ENCODE measurements around the gene TKT. TPM values are rescaled to one million over a fixed set of nuclear protein-coding genes. Genes with fewer than 3 reads are reported as not detected.

The TKT gene
- total and polyA plus RNA-seq, 2 of the 4 experiments (the other 2 are of a cell fraction), result 280 to 349 TPM

DNA sequence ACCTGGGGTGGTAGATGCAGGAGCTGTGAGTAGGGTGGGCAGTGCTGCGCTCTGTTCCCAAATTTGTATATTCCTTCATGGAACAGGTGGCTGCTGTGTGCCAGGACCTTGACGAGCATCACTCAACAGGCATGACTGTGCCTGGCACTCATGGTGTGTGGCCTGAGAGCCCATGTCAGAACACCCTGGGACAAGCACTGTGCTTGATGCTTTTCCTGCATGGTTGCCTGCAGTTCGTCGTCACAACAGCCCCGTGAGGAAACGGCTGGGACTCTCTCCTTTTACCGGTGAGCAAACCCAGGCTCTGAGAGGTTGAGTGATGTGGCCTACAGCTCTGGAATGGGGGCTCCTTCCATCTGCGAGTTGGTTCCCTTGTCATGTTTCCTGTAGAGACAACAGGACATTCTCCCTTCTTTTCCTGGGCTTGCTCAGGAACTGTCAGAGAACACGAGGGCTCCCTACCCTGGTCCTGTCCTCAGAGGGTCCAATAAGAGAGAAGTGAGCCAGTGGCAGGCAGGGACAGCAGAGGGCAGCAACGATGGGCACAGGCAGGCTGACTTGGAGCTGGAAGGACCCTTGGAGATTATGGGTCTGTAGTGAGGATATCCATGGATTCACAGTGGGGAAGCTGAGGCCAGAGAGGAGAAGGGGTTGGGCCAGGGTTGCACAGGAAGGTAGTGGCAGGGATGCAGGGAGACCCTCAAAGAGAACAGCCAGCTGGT is 57.4 kb downstream of the TKT start:
- Histone ChIP-seq H3K18ac (ENCODE audit: low read depth, low read length) (no peak overlapping the region), H3K4ac (ENCODE audit: low read depth, low read length) (no peak overlapping the region), H3K27ac (ENCODE audit: insufficient read depth, low read length) (no peak overlapping the region), H3K4me1 (ENCODE audit: control insufficient read depth, insufficient read depth, low read length) (peaks cover 16% of the 10 kb centered on the region), H3K79me1 (ENCODE audit: low read depth in 1 of 2, low read length in 2 of 2) (no peaks in the 10 kb centered on the region), H3K9me3 (ENCODE audit: control insufficient read depth, insufficient read depth, low read length) (no peaks in the 10 kb centered on the region), H3K23ac (ENCODE audit: low read depth, low read length) (no peak overlapping the region), H2AFZ (replicated peaks; ENCODE audit: low read length, poor library complexity) (peak overlapping the region; percentile 63), H3K36me3 (ENCODE audit: control insufficient read depth, insufficient read depth, low read length) (no peaks in the 10 kb centered on the region), H3K56ac (ENCODE audit: extremely low read depth, insufficient read depth, low read length) (no peak overlapping the region), H4K20me1 (ENCODE audit: insufficient read depth, low read length) (no peaks in the 10 kb centered on the region), H2AK9ac (replicated peaks; ENCODE audit: low read depth, low read length, poor library complexity) (no peak overlapping the region), H2BK5ac (ENCODE audit: low read depth, low read length, poor library complexity, severe bottlenecking) (no peak overlapping the region), H3K4me2 (ENCODE audit: low read depth, low read length) (no peak overlapping the region), H2BK15ac (ENCODE audit: low read depth, low read length) (no peak overlapping the region), H3K27me3 (ENCODE audit: control insufficient read depth, insufficient read depth, low read length) (no peaks in the 10 kb centered on the region; the same call in 1 of the 2 replicates), H3K4me3 (ENCODE audit: insufficient read depth, low read depth, low read length) (no peak overlapping the region), H2BK120ac (ENCODE audit: low read depth, low read length) (no peak overlapping the region), H4K8ac (ENCODE audit: low read depth in 2 of 2, low read length in 2 of 2) (no peak overlapping the region), H2BK20ac (ENCODE audit: low read depth, low read length) (no peak overlapping the region), H4K91ac (ENCODE audit: insufficient read depth, low read depth, low read length) (no peak overlapping the region), H3K9me1 (ENCODE audit: insufficient read depth, low read length) (peaks cover 8% of the 10 kb centered on the region; the same call in 1 of the 2 replicates), H3K9ac (ENCODE audit: low read depth, low read length) (no peak overlapping the region), H2AK5ac (ENCODE audit: low read depth, low read length) (no peak overlapping the region), H3K14ac (replicated peaks; ENCODE audit: low read depth, low read length) (no peak overlapping the region), H4K5ac (ENCODE audit: low read depth, low read length) (no peak overlapping the region)
- CTCF ChIA-PET, result interaction anchor here (1.1 kb wide), 2 partner anchors 84 to 92 kb away, joined by 4 read pairs; no protein-coding TSS in a partner anchor
- no peak for DNase-seq
- intact Hi-C loops (cut with micrococcal nuclease), result no loop called here
- POLR2A ChIA-PET (ENCODE audit: unreplicated experiment), result no interaction called here
- no peak for TF ChIP-seq SMC3 (IDR thresholded peaks at IDR 0.05; ENCODE audit: low read depth, low read length)
- TF ChIP-seq FOS (IDR thresholded peaks at IDR 0.05; ENCODE audit: low read depth, low read length), result no peak
- TF ChIP-seq RCOR1 (IDR thresholded peaks at IDR 0.05; ENCODE audit: insufficient replicate concordance, low read length), result no peak
- no peak for TF ChIP-seq POLR2A (IDR thresholded peaks at IDR 0.05; ENCODE audit: low read depth, low read length)
- no peak for TF ChIP-seq MAFK (IDR thresholded peaks at IDR 0.05; ENCODE audit: low read depth, low read length)
- TF ChIP-seq CHD1 (IDR thresholded peaks at IDR 0.05; ENCODE audit: low read depth, low read length), result no peak
- TF ChIP-seq RAD21 (IDR thresholded peaks at IDR 0.05; ENCODE audit: low read length), result no peak
- TF ChIP-seq NFE2L2 (IDR thresholded peaks at IDR 0.05; ENCODE audit: low read depth, low read length), result no peak
- TF ChIP-seq, protein P1, sequence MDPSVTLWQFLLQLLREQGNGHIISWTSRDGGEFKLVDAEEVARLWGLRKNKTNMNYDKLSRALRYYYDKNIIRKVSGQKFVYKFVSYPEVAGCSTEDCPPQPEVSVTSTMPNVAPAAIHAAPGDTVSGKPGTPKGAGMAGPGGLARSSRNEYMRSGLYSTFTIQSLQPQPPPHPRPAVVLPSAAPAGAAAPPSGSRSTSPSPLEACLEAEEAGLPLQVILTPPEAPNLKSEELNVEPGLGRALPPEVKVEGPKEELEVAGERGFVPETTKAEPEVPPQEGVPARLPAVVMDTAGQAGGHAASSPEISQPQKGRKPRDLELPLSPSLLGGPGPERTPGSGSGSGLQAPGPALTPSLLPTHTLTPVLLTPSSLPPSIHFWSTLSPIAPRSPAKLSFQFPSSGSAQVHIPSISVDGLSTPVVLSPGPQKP (IDR thresholded peaks at IDR 0.05; ENCODE audit: borderline replicate concordance, low read depth, low read length), result no peak
- no peak for TF ChIP-seq MAZ (IDR thresholded peaks at IDR 0.05; ENCODE audit: borderline replicate concordance, low read depth, low read length)
- no peak for TF ChIP-seq RFX5 (IDR thresholded peaks at IDR 0.05; ENCODE audit: low read depth, low read length)
- TF ChIP-seq CEBPB (IDR thresholded peaks at IDR 0.05; ENCODE audit: low read depth, low read length), result no peak
- WGBS, 2 experiments (ENCODE audit: extremely low coverage in 2 of 2, insufficient read length in 1 of 2), result 87% methylated on average over 3 of the region's 10 CpGs; no CpG with 5 or more reads in 1 of the 2 experiments
- dilution Hi-C loops (cut with HindIII; ENCODE audit: low sequenced_read_pairs, unreplicated experiment), result no loop called here
- BruUV-seq (replicated peaks), result no TSS peak
- in situ Hi-C loops (cut with MboI; ENCODE audit: low sequenced_read_pairs), result no loop called here
- no peak for ATAC-seq (ENCODE audit: low read depth)

Data from IMR-90 (cell line).